Effector memory CD8-positive, alpha-beta T cell (primary cell): ENCODE measurements around the gene LRRC61.

Experiments used
- ATAC-seq: fragments of 150-1000 bp; cut with Tn5 transposase; replicated peaks from 2 replicates; pipeline ENCODE4 v1.10.0; 2021; ENCODE audit warnings: mild to moderate bottlenecking, moderate library complexity
- DNase-seq, 3 experiments: peaks; one replicate each; pipeline ENCODE4 v3.0.0; 2021
- H3K27ac Mint-ChIP-seq, 2 donors: one replicate each; pipeline ENCODE4 v1.8.0; 2022; ENCODE audit warnings: mild to moderate bottlenecking in 2 of 2, mixed read lengths in 2 of 2, moderate library complexity in 2 of 2
- H3K27me3 Mint-ChIP-seq, 2 donors: one replicate each; pipeline ENCODE4 v1.8.0; 2022; ENCODE audit warnings: mixed read lengths in 2 of 2
- H3K36me3 Mint-ChIP-seq: one replicate; pipeline ENCODE4 v1.8.0; 2022; ENCODE audit warnings: mild to moderate bottlenecking, moderate library complexity, mixed read lengths; ENCODE audit not compliant: insufficient read depth
- H3K4me1 Mint-ChIP-seq, 2 donors: one replicate each; pipeline ENCODE4 v1.8.0; 2022; ENCODE audit warnings: low read depth in 2 of 2, mixed read lengths in 2 of 2
- H3K4me3 Mint-ChIP-seq, 2 donors: one replicate each; pipeline ENCODE4 v1.8.0; 2022; ENCODE audit warnings: mild to moderate bottlenecking in 2 of 2, mixed read lengths in 2 of 2, moderate library complexity in 2 of 2
- H3K9me3 Mint-ChIP-seq, 2 donors: one replicate each; pipeline ENCODE4 v1.8.0; 2022; ENCODE audit warnings: mixed read lengths in 2 of 2

The LRRC61 gene

DNA sequence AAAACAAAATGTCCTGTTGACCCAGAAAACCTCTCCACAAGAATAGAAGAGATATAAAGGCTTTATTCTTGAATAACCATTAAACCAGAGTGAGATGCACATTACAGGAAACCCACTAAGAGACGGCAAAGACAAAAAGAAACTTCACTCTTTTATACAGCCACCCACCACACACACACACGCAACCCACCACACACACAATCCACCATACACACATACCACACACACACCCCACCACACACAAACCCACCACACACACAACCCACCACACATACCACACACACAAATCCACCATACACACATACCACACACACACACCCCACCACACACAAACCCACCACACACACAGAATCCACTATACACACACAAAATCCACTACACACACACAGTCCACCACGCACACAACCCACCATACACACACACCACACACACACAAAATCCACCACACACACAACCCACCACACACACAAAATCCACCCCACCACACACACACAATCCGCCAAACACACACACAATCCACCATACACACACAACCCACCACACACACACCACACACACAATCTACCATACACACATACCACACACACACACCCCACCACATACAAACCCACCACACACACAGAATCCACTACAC, 36.0 kb downstream of the LRRC61 start:
- peaks cover 27 to 34% of the 10 kb centered on the region in 2 donors for H3K4me1 Mint-ChIP-seq
- H3K27me3 Mint-ChIP-seq, result no peaks in the 10 kb centered on the region
- no peaks in the 10 kb centered on the region for H3K9me3 Mint-ChIP-seq
- DNase-seq, result no peak
- H3K27ac Mint-ChIP-seq, result peak overlapping the region; percentile 83 to 85
- peak; percentile 23 for ATAC-seq
- no peak overlapping the region for H3K4me3 Mint-ChIP-seq
- H3K36me3 Mint-ChIP-seq, result peaks cover 7% of the 10 kb centered on the region

DNA sequence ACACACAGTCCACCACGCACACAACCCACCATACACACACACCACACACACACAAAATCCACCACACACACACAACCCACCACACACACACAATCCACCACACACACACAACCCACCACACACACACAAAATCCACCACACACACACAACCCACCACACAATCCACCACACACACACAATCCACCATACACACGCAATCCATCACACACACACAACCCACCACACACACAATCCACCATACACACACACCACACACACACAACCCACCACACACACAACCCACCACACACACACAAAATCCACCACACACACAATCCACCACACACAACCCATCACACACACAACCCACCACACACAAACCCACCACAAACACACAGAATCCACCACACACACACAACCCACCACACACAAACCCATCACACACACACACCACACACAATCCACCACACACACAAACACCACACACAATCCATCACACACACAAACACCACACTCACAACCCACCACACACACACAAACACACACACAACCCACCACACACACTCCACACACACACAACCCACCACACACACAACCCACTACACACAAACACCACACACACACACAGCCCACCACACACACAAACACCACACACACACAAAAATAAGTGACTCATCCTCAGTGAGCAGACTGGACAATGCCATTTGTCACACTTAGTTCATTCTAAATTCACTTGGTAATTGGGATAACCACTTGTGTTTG, 36.6 kb downstream of the LRRC61 start:
- H3K4me1 Mint-ChIP-seq, result peaks cover 27 to 35% of the 10 kb centered on the region in 2 donors
- H3K4me3 Mint-ChIP-seq, result no peak overlapping the region
- ATAC-seq (no peak), DNase-seq (no peak)
- H3K27me3 Mint-ChIP-seq, result no peaks in the 10 kb centered on the region
- H3K36me3 Mint-ChIP-seq, result peaks cover 7% of the 10 kb centered on the region
- peak overlapping the region; percentile 85 to 89 for H3K27ac Mint-ChIP-seq
- H3K9me3 Mint-ChIP-seq, result no peaks in the 10 kb centered on the region

DNA sequence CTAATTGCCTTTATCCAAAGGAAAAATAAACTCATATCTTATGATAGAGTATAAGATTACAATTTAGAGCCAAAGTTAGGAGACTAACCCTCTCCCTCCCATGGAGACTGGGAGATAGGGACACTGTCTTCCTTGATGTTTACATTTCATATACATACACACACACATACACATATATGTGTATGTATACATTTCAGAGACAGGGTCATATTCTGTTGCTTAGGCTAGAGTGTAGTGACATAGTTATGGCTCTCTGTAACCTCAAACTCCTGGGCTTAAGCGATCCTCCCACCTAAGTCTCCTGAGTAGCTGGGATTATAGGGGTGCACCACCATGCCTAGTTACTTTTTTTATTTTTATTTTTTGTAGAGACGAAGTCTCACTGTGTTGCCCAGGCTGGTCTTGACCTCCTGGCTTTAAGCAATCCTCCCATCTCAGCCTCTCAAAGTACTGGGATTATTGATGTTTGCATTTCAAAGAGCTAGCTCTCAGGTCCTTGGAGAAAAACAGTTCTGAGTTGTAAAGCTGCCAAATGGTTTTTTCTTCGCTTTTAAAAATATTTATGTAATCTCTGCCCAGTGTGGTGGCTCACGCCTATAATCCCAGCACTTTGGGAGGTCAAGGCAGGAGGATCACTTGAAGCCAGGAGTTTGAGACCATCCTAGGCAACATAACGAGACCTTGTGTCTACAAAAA, 37.4 kb downstream of the LRRC61 start:
- Mint-ChIP-seq H3K36me3 (peaks cover 7% of the 10 kb centered on the region), H3K27ac (peak overlapping the region; percentile 85 to 89), H3K9me3 (no peaks in the 10 kb centered on the region), H3K4me3 (no peak overlapping the region), H3K27me3 (no peaks in the 10 kb centered on the region), H3K4me1 (peaks cover 27 to 35% of the 10 kb centered on the region in 2 donors)
- DNase-seq (no peak), ATAC-seq (no peak)

DNA sequence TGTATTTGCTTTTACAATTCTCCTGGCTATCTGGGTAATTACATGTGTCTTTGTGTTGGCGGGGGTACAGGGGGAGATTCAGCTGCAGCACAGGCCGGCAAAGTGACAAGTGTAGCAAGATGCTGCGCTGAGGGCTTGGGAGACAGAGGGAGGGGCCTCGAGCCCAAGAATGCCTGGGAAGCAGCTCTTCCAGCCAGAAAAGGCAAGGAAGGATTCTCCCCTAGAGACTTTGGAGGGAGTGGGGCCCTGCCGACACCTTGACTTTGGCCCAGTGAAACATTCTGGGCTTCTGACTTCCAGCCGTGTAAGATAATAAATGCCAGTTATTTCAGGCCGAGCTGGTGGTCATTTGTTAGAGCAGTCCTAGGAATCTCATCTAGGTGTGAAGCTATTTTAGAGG, 38.2 kb downstream of the LRRC61 start:
- ATAC-seq, result no peak
- no peaks in the 10 kb centered on the region for H3K9me3 Mint-ChIP-seq

DNA sequence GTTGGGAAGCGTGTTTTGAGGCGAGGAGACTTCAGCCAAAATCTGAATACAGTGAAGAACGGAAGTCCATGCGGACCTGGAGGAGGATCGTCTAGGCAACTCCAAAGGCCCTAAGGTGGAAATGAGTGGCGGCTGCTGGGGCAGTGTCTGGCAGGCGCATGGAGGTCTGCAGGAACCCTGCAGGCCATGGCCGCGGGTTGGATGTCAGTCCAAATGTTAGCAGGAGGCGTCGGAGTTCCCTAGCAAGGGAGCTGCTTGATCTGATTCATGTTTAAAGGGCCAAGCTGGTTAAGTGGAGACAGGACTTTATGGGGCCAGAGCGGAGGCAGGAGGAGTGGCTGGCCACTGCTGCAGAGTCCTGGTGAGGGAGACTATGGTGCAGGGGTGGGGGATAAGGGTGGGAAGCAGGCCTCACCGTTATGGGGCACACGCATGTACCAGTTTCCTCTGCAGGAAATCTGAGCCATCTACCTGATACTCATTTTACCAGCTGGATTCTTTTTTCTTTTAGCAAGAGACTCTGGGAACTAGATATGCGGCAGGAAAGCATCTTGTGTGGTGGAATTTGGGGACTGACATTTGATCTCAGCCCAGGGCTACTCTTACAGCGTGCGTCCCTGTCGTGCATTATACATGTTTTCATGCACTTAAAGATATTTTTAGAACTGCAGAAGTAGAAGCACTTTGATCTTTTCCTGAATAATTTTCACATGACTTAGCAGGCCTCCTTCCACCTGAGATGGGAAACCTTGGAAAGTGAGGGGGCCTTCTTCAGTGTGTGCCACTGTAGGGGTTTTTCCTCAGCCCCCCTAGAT, 38.9 kb downstream of the LRRC61 start:
- H3K4me1 Mint-ChIP-seq, result peaks cover 23 to 31% of the 10 kb centered on the region in 2 donors
- peaks cover 8% of the 10 kb centered on the region for H3K36me3 Mint-ChIP-seq
- peak overlapping the region in 1 of 2 donors; percentile 61 for H3K27ac Mint-ChIP-seq
- H3K4me3 Mint-ChIP-seq, result no peak overlapping the region
- no peak for DNase-seq
- ATAC-seq, result no peak
- H3K27me3 Mint-ChIP-seq, result no peaks in the 10 kb centered on the region
- H3K9me3 Mint-ChIP-seq, result no peaks in the 10 kb centered on the region

More for the DNA sequence above, 38.2 kb downstream of the LRRC61 start:
- Mint-ChIP-seq H3K4me1 (peaks cover 25 to 32% of the 10 kb centered on the region in 2 donors), H3K27me3 (no peaks in the 10 kb centered on the region), H3K27ac (peak overlapping the region in 1 of 2 donors; percentile 61), H3K4me3 (no peak overlapping the region), H3K36me3 (peaks cover 7% of the 10 kb centered on the region)
- no peak for DNase-seq

DNA sequence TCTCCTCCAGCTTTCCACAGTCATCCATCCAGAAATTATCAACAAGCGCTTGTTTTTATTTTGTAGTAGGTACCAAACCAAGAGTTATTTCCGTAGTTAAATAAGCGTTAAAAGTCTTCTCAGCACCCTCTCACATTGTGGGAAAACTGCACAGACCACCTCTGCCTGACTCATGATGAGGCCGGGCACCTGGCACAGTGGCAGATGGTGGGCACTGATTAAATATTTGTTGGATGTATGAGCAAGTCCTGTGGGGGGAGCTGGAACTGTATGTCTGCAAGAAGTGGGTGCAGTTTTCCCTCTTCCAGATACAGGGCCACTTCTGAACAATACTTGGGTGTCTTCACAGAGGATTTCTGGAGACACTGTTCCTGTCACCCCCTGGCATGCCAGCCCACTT, 40.2 kb downstream of the LRRC61 start:
- DNase-seq, result no peak
- no peaks in the 10 kb centered on the region for H3K9me3 Mint-ChIP-seq
- no peak overlapping the region for H3K4me3 Mint-ChIP-seq
- H3K4me1 Mint-ChIP-seq, result peaks cover 19 to 25% of the 10 kb centered on the region in 2 donors
- no peak for ATAC-seq
- H3K27me3 Mint-ChIP-seq, result no peaks in the 10 kb centered on the region
- H3K27ac Mint-ChIP-seq, result peak overlapping the region in 1 of 2 donors; percentile 44
- H3K36me3 Mint-ChIP-seq, result peaks cover 19% of the 10 kb centered on the region

DNA sequence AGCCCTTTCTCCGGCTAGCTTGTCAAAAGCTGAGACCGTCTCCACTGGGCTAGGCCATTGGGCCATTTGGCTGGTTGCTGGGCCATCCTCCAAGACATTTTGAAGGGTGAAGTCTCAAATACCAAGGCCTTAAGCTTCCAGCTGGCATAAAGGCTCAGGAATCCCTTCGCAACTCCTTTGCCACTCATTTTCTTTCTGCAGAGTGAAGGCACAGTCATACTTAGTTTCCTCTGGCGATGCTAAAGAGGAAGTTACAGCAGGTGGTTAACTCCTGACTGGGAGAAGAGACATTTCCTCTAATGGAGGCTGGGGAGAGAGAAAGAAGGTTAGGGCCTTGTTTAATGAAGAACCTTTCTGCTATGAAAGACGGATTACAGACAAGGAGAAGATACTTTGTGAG, 40.7 kb downstream of the LRRC61 start:
- Mint-ChIP-seq H3K9me3 (no peaks in the 10 kb centered on the region), H3K4me1 (peaks cover 17 to 20% of the 10 kb centered on the region in 2 donors), H3K36me3 (peaks cover 19% of the 10 kb centered on the region), H3K27me3 (no peaks in the 10 kb centered on the region), H3K27ac (no peak overlapping the region), H3K4me3 (no peak overlapping the region)
- ATAC-seq (no peak), DNase-seq (no peak)

DNA sequence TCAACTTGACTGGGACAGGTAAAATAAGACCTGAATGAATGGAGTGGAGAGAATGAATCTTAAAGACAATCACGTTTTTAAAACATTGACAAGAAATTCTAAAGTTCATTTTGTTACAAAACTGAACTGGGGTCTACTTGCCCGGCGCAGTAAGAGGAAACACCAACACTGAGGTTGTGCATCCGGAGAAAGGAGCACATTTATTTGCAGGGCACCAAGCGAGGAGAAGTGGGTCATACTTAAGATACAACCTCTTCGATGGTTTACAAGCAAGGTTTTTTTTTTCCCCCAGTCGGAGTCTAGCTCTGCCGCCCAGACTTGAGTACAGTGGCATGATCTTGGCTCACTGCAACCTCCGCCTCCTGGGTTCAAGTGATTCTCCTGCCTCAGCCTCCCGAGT, 42.0 kb downstream of the LRRC61 start:
- peak; percentile 18 for ATAC-seq
- Mint-ChIP-seq H3K27me3 (no peaks in the 10 kb centered on the region), H3K27ac (peak overlapping the region in 1 of 2 donors; percentile 55), H3K4me3 (peak overlapping the region in 1 of 2 donors; percentile 3), H3K36me3 (peaks cover 19% of the 10 kb centered on the region), H3K4me1 (peaks cover 17 to 21% of the 10 kb centered on the region in 2 donors), H3K9me3 (no peaks in the 10 kb centered on the region)
- DNase-seq, result no peak

DNA sequence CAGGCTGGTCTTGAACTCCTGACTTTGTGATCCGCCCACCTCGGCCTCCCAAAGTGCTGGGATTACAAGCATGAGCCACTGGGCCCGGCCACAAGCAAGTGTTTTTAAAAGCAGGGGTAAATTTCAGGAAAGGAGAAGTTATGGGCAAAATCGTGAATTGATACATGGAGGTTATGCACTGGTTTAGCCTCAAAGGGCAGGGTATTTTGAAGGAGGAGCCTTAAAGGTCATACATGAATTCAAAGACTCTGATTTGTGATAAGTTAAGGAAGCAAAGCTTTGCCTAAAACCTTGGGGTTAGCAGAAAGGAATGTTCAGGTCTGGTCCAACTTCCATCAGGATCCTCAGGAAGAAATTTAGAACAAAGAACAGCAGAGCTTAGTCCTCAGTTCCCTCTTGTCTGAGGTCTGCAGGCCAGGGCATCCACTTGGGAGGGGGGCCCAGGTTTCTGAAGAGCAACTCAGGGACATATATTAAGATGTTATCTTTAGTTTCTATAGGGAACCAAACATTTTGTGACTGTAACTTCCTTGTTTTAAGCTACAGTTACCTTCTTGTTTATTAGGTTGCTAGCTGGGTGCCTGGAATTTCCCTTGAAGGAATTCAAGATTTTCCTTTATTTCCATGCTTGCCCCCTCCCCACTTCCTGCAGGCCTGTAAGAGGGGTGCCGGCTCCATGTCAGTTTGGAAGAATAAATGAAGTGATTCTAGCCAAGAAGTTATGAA, 42.7 kb downstream of the LRRC61 start:
- peak overlapping the region in 1 of 2 donors; percentile 3 for H3K4me3 Mint-ChIP-seq
- H3K9me3 Mint-ChIP-seq, result no peaks in the 10 kb centered on the region
- peak overlapping the region in 1 of 2 donors; percentile 55 for H3K27ac Mint-ChIP-seq
- DNase-seq (no peak), ATAC-seq (no peak)
- H3K27me3 Mint-ChIP-seq, result no peaks in the 10 kb centered on the region
- H3K4me1 Mint-ChIP-seq, result peaks cover 22 to 24% of the 10 kb centered on the region in 2 donors
- H3K36me3 Mint-ChIP-seq, result peaks cover 18% of the 10 kb centered on the region

DNA sequence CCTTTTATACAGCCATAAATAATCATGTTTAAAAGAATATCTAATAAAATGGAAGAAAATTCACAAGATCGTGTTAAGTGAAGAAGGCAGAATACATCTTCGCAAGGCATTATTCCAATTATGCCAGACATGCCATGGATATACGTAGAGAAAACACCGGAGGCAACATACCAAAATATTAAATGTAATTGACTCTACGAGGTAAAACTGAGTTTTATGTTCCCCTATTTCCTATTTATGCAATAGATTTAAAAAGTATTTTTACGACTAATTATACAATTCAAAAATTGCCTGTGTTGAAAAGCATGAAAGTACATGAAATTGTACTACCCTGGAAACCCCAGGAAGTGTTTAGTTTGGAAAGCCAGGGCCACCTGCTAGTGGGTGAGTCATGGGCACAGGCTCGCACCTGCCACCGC, 44.5 kb downstream of the LRRC61 start:
- DNase-seq (no peak), ATAC-seq (peak; percentile 83)
- peaks cover 23 to 25% of the 10 kb centered on the region in 2 donors for H3K4me1 Mint-ChIP-seq
- H3K36me3 Mint-ChIP-seq, result peaks cover 18% of the 10 kb centered on the region
- H3K9me3 Mint-ChIP-seq, result no peaks in the 10 kb centered on the region
- H3K4me3 Mint-ChIP-seq, result peak overlapping the region; percentile 91
- no peaks in the 10 kb centered on the region for H3K27me3 Mint-ChIP-seq
- H3K27ac Mint-ChIP-seq, result peak overlapping the region; percentile 86 to 92

DNA sequence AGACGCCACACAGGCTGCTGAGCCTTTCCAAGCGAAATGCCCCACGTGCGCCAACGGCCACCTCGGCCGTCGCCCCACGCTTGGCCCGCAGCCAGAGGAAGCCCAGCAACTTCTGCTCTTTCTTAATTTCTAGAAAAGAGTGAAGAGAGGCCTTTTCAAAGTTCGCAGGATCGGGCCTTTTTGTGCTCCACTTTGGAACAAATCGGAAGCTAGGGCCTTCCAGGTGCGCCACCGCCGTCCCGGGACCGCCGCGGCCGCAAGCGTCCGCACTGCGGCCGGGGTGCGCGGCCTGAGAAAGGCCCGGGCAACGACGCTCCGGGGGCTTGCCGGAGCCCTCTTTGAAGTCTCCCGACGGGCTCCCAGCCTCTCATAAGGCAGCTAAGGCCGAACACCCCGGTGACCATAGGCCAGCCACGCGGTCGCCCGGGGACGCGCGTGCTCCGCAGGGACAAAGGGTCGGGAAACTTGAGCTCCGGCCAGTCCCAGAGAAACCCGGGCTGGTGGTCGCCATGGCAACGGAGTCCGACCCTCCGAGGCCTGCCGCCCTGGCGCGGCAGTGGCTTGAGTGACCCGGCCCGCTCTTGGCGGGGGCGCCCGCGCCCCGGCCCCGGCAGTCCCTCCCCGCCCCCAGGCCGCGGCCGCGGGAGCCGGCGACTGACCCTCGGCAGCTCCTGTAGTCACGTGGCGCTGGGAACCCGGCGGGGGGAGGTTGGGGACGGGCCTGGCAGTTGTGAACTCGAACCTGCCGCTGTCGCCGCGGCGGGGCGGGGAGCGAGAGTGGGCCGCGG, 45.1 kb downstream of the LRRC61 start, which contains the start of gene REPIN1:
Gene REPIN1, plus strand, starts transcription at position 727 of the 788 bp plus-strand sequence. CDS start 890 bp downstream, outside the sequence.
- H3K27me3 Mint-ChIP-seq, result no peaks in the 10 kb centered on the region
- H3K4me3 Mint-ChIP-seq, result peak within 1 kb of the TSS; percentile 91
- ATAC-seq (peak; percentile 50), DNase-seq (peak; percentile 60 to 77 (median 76))
- peaks cover 18% of the 10 kb centered on the region for H3K36me3 Mint-ChIP-seq
- peaks cover 23 to 25% of the 10 kb centered on the region in 2 donors for H3K4me1 Mint-ChIP-seq
- H3K27ac Mint-ChIP-seq, result peak within 1 kb of the TSS; percentile 92
- no peaks in the 10 kb centered on the region for H3K9me3 Mint-ChIP-seq
